DND-41 (cell line): Measurements from ENCODE around the gene UGT2A3.

Experiments
- CTCF ChIP-seq: IDR thresholded peaks from 2 replicates; pipeline ENCODE4 v1.5.1; 2012; ENCODE audit warnings: borderline replicate concordance, low read length, moderate library complexity, mild to moderate bottlenecking; ENCODE audit not compliant: poor library complexity, severe bottlenecking; ENCODE audit errors: extremely low read depth
- EZH2 ChIP-seq: IDR thresholded peaks from 3 replicates; pipeline ENCODE4 v1.6.1; 2012; ENCODE audit warnings: borderline replicate concordance, low read depth, mild to moderate bottlenecking, moderate library complexity, low read length, inconsistent platforms; ENCODE audit not compliant: severe bottlenecking

- no peak for TF ChIP-seq CTCF
- TF ChIP-seq EZH2 = no peak
Measured at GRCh38 chr4:68905598-68905938, 46.0 kb downstream of the UGT2A3 start.
